Measurements from ENCODE around the gene TTLL3.
A peak's percentile ranks its signal among the peaks of the same experiment; 100 is the strongest.

The TTLL3 gene, protein sequence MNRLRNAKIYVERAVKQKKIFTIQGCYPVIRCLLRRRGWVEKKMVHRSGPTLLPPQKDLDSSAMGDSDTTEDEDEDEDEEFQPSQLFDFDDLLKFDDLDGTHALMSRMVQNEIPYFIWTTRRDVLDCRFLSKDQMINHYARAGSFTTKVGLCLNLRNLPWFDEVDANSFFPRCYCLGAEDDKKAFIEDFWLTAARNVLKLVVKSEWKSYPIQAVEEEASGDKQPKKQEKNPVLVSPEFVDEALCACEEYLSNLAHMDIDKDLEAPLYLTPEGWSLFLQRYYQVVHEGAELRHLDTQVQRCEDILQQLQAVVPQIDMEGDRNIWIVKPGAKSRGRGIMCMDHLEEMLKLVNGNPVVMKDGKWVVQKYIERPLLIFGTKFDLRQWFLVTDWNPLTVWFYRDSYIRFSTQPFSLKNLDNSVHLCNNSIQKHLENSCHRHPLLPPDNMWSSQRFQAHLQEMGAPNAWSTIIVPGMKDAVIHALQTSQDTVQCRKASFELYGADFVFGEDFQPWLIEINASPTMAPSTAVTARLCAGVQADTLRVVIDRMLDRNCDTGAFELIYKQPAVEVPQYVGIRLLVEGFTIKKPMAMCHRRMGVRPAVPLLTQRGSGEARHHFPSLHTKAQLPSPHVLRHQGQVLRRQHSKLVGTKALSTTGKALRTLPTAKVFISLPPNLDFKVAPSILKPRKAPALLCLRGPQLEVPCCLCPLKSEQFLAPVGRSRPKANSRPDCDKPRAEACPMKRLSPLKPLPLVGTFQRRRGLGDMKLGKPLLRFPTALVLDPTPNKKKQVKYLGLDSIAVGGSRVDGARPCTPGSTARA

DNA sequence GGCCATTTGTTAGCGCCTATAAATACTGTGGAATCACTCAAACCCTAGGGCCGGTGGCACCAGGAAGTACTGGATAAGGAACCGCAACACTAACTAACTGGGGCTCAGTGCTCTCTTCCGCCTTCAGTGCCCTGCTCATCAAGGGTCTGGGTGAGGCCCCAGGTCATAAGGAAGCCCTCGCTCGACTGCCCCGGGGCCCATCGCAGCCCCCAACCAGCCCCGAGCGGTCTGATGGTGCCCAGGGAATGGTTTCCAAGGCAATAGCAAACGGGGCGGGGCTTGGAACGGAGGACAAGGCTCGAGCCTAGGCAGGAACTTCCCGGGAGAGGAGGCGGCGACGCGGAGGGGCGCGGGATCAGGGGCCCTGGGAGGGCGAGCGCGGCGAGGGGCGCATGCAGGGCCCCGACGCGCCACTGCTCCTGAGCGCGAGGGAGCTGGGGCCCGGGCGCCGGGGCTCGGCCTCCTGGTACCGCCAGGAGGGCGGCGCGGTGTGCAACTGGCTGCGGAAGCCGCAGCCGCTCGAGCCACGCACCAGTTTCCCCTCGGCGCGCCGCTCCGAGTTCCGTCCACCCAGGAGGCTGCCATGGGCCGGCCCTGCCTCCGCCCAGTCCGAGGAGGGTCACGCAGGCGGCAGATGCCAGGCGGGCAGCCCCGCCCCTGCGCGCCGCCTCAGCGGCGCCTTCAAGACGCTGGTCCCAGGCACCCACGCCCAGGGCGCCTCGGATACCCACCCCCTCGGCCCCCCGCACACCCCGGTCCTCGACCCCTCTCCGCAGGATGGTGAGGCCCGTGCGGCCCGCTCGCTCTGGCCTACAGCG, at the start of gene TTLL3:
TTLL3 (plus strand) TSS at position 648 of the 818 bp plus-strand sequence. CDS start 400 bp downstream, outside the sequence.
- TF ChIP-seq, protein P1, sequence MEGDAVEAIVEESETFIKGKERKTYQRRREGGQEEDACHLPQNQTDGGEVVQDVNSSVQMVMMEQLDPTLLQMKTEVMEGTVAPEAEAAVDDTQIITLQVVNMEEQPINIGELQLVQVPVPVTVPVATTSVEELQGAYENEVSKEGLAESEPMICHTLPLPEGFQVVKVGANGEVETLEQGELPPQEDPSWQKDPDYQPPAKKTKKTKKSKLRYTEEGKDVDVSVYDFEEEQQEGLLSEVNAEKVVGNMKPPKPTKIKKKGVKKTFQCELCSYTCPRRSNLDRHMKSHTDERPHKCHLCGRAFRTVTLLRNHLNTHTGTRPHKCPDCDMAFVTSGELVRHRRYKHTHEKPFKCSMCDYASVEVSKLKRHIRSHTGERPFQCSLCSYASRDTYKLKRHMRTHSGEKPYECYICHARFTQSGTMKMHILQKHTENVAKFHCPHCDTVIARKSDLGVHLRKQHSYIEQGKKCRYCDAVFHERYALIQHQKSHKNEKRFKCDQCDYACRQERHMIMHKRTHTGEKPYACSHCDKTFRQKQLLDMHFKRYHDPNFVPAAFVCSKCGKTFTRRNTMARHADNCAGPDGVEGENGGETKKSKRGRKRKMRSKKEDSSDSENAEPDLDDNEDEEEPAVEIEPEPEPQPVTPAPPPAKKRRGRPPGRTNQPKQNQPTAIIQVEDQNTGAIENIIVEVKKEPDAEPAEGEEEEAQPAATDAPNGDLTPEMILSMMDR (IDR thresholded peaks at IDR 0.05; ENCODE audit: low read depth, low read length), result no peak
- peak; percentile 22 for DNase-seq (ENCODE audit: extremely low read depth, low read depth)

GRCh38 chr3:9760779-9761505, 49.1 kb upstream of the TTLL3 start:
- TF ChIP-seq, protein P1 (IDR thresholded peaks at IDR 0.05; ENCODE audit: low read depth, low read length), result no peak
- DNase-seq (ENCODE audit: extremely low read depth, low read depth), result no peak

GRCh38 chr3:9761919-9762318, 48.1 kb upstream of the TTLL3 start:
- no peak for DNase-seq (ENCODE audit: extremely low read depth, low read depth)
- TF ChIP-seq, protein P1 (IDR thresholded peaks at IDR 0.05; ENCODE audit: low read depth, low read length), result no peak

DNA sequence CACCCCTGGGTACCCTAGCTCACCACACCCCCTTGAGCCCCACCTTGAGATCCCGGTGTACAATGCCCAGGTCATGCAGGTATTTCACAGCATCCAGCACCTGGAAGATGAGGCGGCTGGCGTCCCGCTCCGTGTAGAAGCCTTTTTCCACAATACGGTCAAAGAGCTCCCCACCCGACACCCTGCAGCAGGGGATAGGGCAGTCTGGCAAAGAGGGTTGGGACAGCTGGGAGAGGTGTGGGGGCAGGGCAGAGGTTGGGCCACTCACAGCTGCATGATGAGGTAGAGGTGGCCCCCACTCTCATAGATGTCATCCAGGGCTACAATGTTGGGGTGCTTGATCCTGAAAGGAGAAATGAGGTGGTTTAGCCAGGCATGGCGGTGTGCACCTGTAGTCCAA, 47.2 kb upstream of the TTLL3 start:
- TF ChIP-seq, protein P1 (IDR thresholded peaks at IDR 0.05; ENCODE audit: low read depth, low read length), result no peak
- no peak for DNase-seq (ENCODE audit: extremely low read depth, low read depth)

DNA sequence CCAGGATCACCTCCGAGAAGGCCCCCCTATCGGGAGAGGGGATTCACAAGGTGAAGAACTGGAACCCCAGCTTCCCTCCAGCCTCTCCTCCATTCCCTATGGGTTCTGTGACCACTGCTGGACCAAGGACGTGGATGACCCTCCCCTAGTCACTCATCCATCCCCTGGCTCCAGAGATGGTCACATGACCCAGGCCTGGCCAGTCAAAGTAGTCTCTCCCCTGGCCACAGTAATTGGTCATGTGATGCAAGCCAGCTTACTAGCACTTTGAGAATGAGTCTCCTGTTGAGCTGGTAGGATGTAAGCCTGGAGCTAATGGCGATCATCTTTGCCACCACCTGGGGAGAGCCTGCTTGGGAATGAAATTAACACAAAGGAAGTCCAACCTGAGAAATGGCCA, 44.2 kb upstream of the TTLL3 start:
- TF ChIP-seq, protein P1 (IDR thresholded peaks at IDR 0.05; ENCODE audit: low read depth, low read length), result no peak
- DNase-seq (ENCODE audit: extremely low read depth, low read depth), result no peak

DNA sequence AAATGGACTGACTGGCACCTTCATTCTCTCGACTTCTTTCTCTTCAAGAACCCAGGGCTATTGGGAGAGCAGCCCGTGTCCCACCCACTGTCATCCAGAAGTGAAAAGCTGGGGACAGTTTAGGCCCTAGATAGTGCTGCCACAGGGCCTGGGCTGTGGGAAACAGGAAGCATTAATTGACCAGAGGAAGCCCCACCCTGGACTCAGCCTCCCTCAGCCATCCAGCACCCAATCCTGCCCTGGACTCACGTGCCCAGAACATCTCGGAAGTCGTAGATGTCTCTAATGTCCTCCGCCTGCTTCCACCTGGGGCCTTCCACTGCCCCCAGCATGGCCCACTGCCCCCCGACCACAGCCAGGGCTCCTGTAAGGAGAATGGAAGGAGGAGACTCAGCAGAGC, 42.6 kb upstream of the TTLL3 start:
- DNase-seq (ENCODE audit: extremely low read depth, low read depth), result no peak
- TF ChIP-seq, protein P1 (IDR thresholded peaks at IDR 0.05; ENCODE audit: low read depth, low read length), result no peak
